Hepatocyte (in vitro differentiated cells): Measurements from ENCODE around the gene COL24A1.

Experiments
- EZH2 ChIP-seq: fragments of 200-600 bp; sonication (generic); IDR thresholded peaks from 2 replicates; pipeline ENCODE4 v1.6.1; 2016; ENCODE audit warnings: antibody characterized with exemption, mild to moderate bottlenecking, borderline replicate concordance
- EZH2phosphoT487 ChIP-seq: fragments of 200-600 bp; sonication (generic); IDR thresholded peaks from one replicate; pipeline ENCODE4 v1.6.1; 2018; ENCODE audit warnings: antibody characterized with exemption, mild to moderate bottlenecking, low read depth, moderate library complexity; ENCODE audit not compliant: unreplicated experiment, severe bottlenecking
- TF ChIP-seq, protein P1 (sequence below): fragments of 200-600 bp; sonication (generic); IDR thresholded peaks from 2 replicates; pipeline ENCODE4 v1.5.1; 2016; ENCODE audit warnings: antibody characterized with exemption, mild to moderate bottlenecking; ENCODE audit not compliant: poor library complexity

DNA sequence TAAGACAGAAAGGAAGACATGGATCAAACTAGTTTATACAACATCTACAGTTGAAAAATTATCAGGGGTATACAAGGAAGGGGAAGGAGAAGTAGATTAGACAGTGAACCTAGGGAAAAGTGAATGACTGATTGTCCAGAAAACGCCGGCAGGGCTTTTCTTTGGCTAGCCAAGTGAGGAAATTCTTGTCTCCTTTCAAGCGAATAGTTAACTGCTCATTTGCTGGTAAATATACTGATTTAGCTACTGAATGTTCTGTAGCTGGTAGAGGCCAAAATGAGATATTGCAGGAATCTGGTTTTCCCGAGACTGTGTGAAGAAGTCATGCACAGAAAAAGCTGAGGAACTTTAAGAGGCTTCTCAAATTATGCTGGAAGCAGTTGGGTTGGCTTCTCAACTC is 319.8 kb downstream of the COL24A1 start:
- TF ChIP-seq, protein P1, sequence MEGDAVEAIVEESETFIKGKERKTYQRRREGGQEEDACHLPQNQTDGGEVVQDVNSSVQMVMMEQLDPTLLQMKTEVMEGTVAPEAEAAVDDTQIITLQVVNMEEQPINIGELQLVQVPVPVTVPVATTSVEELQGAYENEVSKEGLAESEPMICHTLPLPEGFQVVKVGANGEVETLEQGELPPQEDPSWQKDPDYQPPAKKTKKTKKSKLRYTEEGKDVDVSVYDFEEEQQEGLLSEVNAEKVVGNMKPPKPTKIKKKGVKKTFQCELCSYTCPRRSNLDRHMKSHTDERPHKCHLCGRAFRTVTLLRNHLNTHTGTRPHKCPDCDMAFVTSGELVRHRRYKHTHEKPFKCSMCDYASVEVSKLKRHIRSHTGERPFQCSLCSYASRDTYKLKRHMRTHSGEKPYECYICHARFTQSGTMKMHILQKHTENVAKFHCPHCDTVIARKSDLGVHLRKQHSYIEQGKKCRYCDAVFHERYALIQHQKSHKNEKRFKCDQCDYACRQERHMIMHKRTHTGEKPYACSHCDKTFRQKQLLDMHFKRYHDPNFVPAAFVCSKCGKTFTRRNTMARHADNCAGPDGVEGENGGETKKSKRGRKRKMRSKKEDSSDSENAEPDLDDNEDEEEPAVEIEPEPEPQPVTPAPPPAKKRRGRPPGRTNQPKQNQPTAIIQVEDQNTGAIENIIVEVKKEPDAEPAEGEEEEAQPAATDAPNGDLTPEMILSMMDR: no peak
- TF ChIP-seq EZH2: no peak
- no peak for TF ChIP-seq EZH2phosphoT487
